HEK293T (cell line): ENCODE measurements around the gene SPRN.
"Not testable (repeated sequence)": the region's sequence is repeated elsewhere in the genome, so short reads cannot be mapped to it uniquely, and the experiment has no call there.

ENCODE experiments used
- CTCF ChIA-PET: fragments of 350-600 bp; formaldehyde crosslinking; extraction: SDS; loops from one replicate; lab custom pipeline; 2021; ENCODE audit warnings: antibody characterized with exemption, inconsistent platforms; lab: Yijun Ruan, JAX
- POLR2A ChIA-PET: fragments of 350-600 bp; formaldehyde crosslinking; extraction: SDS; loops from one replicate; lab custom pipeline; 2020; ENCODE audit warnings: antibody characterized with exemption, inconsistent platforms; lab: Yijun Ruan, JAX
- DNase-seq: peaks from one replicate; pipeline ENCODE4 v3.0.0; 2012; ENCODE audit warnings: mixed read lengths; ENCODE audit errors: extremely low spot score
- ARNT ChIP-seq: fragments of 450-650 bp; IDR thresholded peaks from 2 replicates; pipeline ENCODE4 v1.6.1; 2017; ENCODE audit warnings: mild to moderate bottlenecking
- BHLHE40 ChIP-seq: fragments of 450-650 bp; IDR thresholded peaks from 2 replicates; pipeline ENCODE4 v1.6.1; 2016; ENCODE audit warnings: mild to moderate bottlenecking, moderate library complexity, borderline replicate concordance
- CTBP1 ChIP-seq: fragments of 450-650 bp; IDR thresholded peaks from 2 replicates; pipeline ENCODE4 v1.6.1; 2016; ENCODE audit warnings: borderline replicate concordance
- ELF4 ChIP-seq: fragments of 450-650 bp; IDR thresholded peaks from 2 replicates; pipeline ENCODE4 v1.6.1; 2017; ENCODE audit warnings: antibody characterized with exemption
- FOXA1 ChIP-seq: fragments of 450-650 bp; IDR thresholded peaks from 2 replicates; pipeline ENCODE4 v1.6.1; 2016; ENCODE audit warnings: mild to moderate bottlenecking
- FOXK2 ChIP-seq: fragments of 450-650 bp; IDR thresholded peaks from 2 replicates; pipeline ENCODE4 v1.6.1; 2016; ENCODE audit warnings: mild to moderate bottlenecking
- FOXM1 ChIP-seq: fragments of 450-650 bp; IDR thresholded peaks from 2 replicates; pipeline ENCODE4 v1.6.1; 2017; ENCODE audit warnings: mild to moderate bottlenecking, borderline replicate concordance
- HDGF ChIP-seq: fragments of 450-650 bp; IDR thresholded peaks from 2 replicates; pipeline ENCODE4 v1.6.1; 2017; ENCODE audit warnings: antibody characterized with exemption, borderline replicate concordance
- L3MBTL2 ChIP-seq: fragments of 450-650 bp; conservative IDR thresholded peaks from 2 replicates; pipeline ENCODE4 v1.6.1; 2016; ENCODE audit warnings: mild to moderate bottlenecking
- LEF1 ChIP-seq: fragments of 450-650 bp; IDR thresholded peaks from 2 replicates; pipeline ENCODE4 v1.6.1; 2017; ENCODE audit warnings: mild to moderate bottlenecking, borderline replicate concordance
- NFRKB ChIP-seq: fragments of 450-650 bp; IDR thresholded peaks from 2 replicates; pipeline ENCODE4 v1.6.1; 2016; ENCODE audit warnings: mild to moderate bottlenecking, moderate library complexity
- PKNOX1 ChIP-seq: fragments of 450-650 bp; IDR thresholded peaks from 2 replicates; pipeline ENCODE4 v1.6.1; 2016
- SP1 ChIP-seq: fragments of 450-650 bp; IDR thresholded peaks from 2 replicates; pipeline ENCODE4 v1.6.1; 2017
- SUZ12 ChIP-seq: fragments of 450-650 bp; IDR thresholded peaks from 2 replicates; pipeline ENCODE4 v1.6.1; 2016; ENCODE audit warnings: mild to moderate bottlenecking
- TARDBP ChIP-seq: fragments of 450-650 bp; IDR thresholded peaks from 2 replicates; pipeline ENCODE4 v1.6.1; 2016
- ZNF384 ChIP-seq: fragments of 450-650 bp; IDR thresholded peaks from 2 replicates; pipeline ENCODE4 v1.6.1; 2016

Gene SPRN

DNA sequence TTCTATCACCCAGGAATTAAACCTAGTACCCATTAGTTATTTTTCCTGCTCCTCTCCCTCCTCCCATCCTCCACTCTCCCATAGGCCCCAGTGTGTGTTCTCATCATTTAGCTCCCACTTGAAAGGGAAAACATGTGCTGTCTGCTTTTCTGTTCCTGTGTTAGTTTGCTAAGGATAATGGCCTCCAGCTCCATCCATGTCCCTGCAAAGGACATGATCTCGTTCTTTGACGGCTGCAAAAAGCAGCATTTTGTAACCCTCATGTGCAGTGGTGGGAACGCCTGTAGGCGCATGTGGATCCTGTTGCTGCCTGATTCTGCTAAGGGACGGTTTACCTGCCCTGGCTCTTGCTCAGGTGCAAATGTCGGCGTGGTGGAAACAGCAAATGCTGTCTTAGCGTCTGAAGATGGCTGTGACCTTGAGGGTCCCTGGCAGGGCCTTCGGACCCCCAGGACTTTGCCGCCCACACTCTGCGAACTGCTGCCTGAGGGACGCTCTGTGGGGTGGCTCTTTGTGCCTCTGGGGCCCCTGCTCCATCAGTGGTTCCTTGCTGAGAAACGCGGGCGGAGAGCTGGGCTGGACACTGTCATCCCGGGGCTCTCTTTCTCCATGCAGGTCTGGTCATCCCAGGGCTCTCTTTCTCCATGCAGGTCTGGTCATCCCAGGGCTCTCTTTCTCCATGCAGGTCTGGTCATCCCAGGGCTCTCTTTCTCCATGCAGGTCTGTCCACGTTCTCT lies 36.0 kb downstream of the SPRN start:
- ChIA-PET CTCF (no interaction called here), POLR2A (interaction anchor here (1.2 to 1.4 kb wide), 2 partner anchors 15 to 31 kb away, joined by 3 to 5 read pairs; partner anchors contain the start of genes ECHS1 and FUOM)
- no peak for DNase-seq

GRCh38 chr10:133386951-133387350 lies 37.5 kb downstream of the SPRN start:
- DNase-seq, CTCF ChIA-PET: not testable (repeated sequence)
- POLR2A ChIA-PET: interaction anchor here (0.8 to 1.2 kb wide), 2 partner anchors 11 to 14 kb away, joined by 3 to 5 read pairs; partner anchors contain the start of gene ECHS1

More for the DNA sequence above, 36.0 kb downstream of the SPRN start:
- TF ChIP-seq CTBP1 (0 out of 2 replicates have a peak, but pooled peaks have one; percentile 48), L3MBTL2 (no peak)

DNA sequence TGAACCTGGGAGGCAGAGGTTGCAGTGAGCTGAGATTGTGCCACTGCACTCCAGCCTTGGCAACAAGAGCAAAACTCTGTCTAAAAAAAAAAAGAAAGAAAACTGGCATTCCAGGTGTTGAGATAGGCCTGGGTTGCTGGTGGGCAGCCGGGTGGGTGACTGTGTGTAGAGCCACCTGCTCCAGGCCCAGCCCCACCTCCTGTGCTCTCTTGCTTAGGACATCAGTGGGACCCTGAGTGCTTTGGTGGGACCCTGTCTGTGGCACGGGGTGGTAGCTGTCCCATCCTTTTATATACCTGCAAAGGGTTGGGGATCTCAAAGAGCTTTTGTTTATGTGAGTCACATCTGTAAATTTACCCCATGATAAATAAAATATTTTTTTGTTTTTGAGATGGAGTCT lies 39.2 kb downstream of the SPRN start:
- no peak for TF ChIP-seq CTBP1
- no peak for TF ChIP-seq L3MBTL2
- no peak for TF ChIP-seq FOXM1
- TF ChIP-seq SUZ12: no peak
- TF ChIP-seq FOXA1: no peak
- TF ChIP-seq ELF4: no peak
- TF ChIP-seq ARNT: no peak
- no peak for TF ChIP-seq TARDBP
- TF ChIP-seq ZNF384: no peak
- no peak for TF ChIP-seq NFRKB
- TF ChIP-seq BHLHE40: no peak
- no peak for TF ChIP-seq SP1
- CTCF ChIA-PET: no interaction called here
- POLR2A ChIA-PET: no interaction called here
- no peak for DNase-seq

DNA sequence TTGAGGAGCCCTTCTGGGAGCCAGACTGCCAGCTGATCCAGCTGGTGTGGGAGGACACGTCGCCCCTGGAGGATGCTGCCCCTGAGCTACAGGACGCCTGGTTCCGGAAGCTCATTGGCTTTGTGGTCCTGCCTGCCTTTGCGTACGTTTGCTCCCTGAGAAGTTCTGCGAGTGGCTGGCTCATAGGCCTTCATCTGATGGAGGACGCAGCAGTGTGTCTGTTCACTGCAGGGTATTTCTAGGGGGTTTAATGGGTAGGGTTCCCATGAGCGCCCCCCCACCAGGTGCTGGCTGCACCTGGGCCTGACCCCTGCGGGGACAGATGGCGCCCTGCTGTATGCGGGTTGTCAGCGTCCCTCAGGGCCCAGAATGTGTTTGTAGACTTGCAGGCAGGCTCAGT lies 40.4 kb downstream of the SPRN start:
- no peak for TF ChIP-seq FOXM1
- TF ChIP-seq ARNT: no peak
- no peak for TF ChIP-seq SUZ12
- TF ChIP-seq FOXK2: no peak
- TF ChIP-seq ZNF384: no peak
- TF ChIP-seq LEF1: no peak
- CTCF ChIA-PET: no interaction called here
- DNase-seq: no peak
- POLR2A ChIA-PET: interaction anchor here (1.3 kb wide), 1 partner anchor 10 kb away, joined by 4 read pairs; the partner anchor contains the start of gene MTG1

- POLR2A ChIA-PET: interaction anchor here (1.3 kb wide), 1 partner anchor 10 kb away, joined by 4 read pairs; the partner anchor contains the start of gene MTG1
- TF ChIP-seq PKNOX1 (no peak), FOXK2 (no peak), HDGF (no peak)
- DNase-seq: no peak
- CTCF ChIA-PET: no interaction called here
These were observed 40.9 kb downstream of the SPRN start for GRCh38 chr10:133383551-133383950.

GRCh38 chr10:133381036-133381435 lies 43.4 kb downstream of the SPRN start:
- POLR2A ChIA-PET: no interaction called here
- TF ChIP-seq ARNT (no peak), ELF4 (no peak), FOXK2 (no peak), PKNOX1 (no peak), NFRKB (no peak), HDGF (no peak), FOXA1 (no peak), SUZ12 (no peak), ZNF384 (no peak), BHLHE40 (no peak), TARDBP (no peak), FOXM1 (no peak), L3MBTL2 (no peak), LEF1 (no peak), SP1 (no peak), CTBP1 (no peak)
- CTCF ChIA-PET: no interaction called here
- no peak for DNase-seq

- POLR2A ChIA-PET: interaction anchor here (2.1 kb wide), 1 partner anchor 14 kb away, joined by 8 read pairs; the partner anchor contains the start of gene MTG1
- TF ChIP-seq L3MBTL2 (no peak), ZNF384 (no peak), LEF1 (no peak), FOXM1 (no peak), SUZ12 (no peak), ARNT (no peak), TARDBP (no peak), NFRKB (no peak)
- DNase-seq: no peak
- CTCF ChIA-PET: no interaction called here
These were observed 44.4 kb downstream of the SPRN start for GRCh38 chr10:133379801-133380666.
